Neural cell (in vitro differentiated cells): Measurements from ENCODE around the gene TIGD3.

Experiments used
- CTCF ChIP-seq: fragments of 450-650 bp; IDR thresholded peaks from 2 replicates; pipeline ENCODE4 v1.5.1; 2014; ENCODE audit warnings: antibody characterized with exemption, mild to moderate bottlenecking, moderate library complexity; ENCODE audit not compliant: poor library complexity, severe bottlenecking
- EP300 ChIP-seq: fragments of 450-650 bp; conservative IDR thresholded peaks from 2 replicates; pipeline ENCODE4 v1.6.1; 2014; ENCODE audit warnings: antibody characterized with exemption, mild to moderate bottlenecking, moderate library complexity; ENCODE audit not compliant: poor library complexity, severe bottlenecking
- EZH2 ChIP-seq: fragments of 200-600, 300-800 bp; shearing (Covaris generic), sonication (generic); IDR thresholded peaks from 2 replicates; pipeline ENCODE4 v1.6.1; 2014; ENCODE audit warnings: antibody characterized with exemption, low read length, borderline replicate concordance, mild to moderate bottlenecking; ENCODE audit not compliant: insufficient read depth, poor library complexity, severe bottlenecking
- POLR2AphosphoS5 ChIP-seq: IDR thresholded peaks from 2 replicates; pipeline ENCODE4 v1.6.1; 2012
- RAD21 ChIP-seq: fragments of 450-650 bp; conservative IDR thresholded peaks from 2 replicates; pipeline ENCODE4 v1.6.1; 2014; ENCODE audit warnings: antibody characterized with exemption, mild to moderate bottlenecking, moderate library complexity
- REST ChIP-seq: IDR thresholded peaks from 2 replicates; pipeline ENCODE4 v1.6.1; 2012; ENCODE audit warnings: borderline replicate concordance
- SMC3 ChIP-seq: fragments of 450-650 bp; conservative IDR thresholded peaks from 2 replicates; pipeline ENCODE4 v1.6.1; 2014; ENCODE audit warnings: antibody characterized with exemption, mild to moderate bottlenecking, moderate library complexity; ENCODE audit not compliant: poor library complexity
- TAF1 ChIP-seq: IDR thresholded peaks from 2 replicates; pipeline ENCODE4 v1.6.1; 2012; ENCODE audit warnings: low read depth

GRCh38 chr11:65398362-65398910 lies 43.9 kb downstream of the TIGD3 start:
- TF ChIP-seq CTCF (no peak), POLR2AphosphoS5 (no peak), SMC3 (no peak), EZH2 (no peak), EP300 (no peak), TAF1 (no peak), RAD21 (no peak), REST (no peak)
